PFSK-1 (cell line): Measurements from ENCODE around the gene FXYD1.

Source experiments
- FOXP2 ChIP-seq: optimal IDR thresholded peaks from 2 replicates; pipeline ENCODE3; 2011; ENCODE audit warnings: borderline replicate concordance, control low read depth, inconsistent platforms; ENCODE audit not compliant: insufficient read depth; ENCODE audit errors: extremely low read length, extremely low read depth
- POLR2AphosphoS5 ChIP-seq: IDR thresholded peaks from 2 replicates; pipeline ENCODE4 v1.6.1; 2012; ENCODE audit warnings: low read depth, mild to moderate bottlenecking, control low read depth, low read length, moderate library complexity
- SIN3A ChIP-seq: IDR thresholded peaks from 2 replicates; pipeline ENCODE4 v1.6.1; 2012; ENCODE audit warnings: mild to moderate bottlenecking, low read length, moderate library complexity, borderline replicate concordance; ENCODE audit not compliant: insufficient read depth
- TAF1 ChIP-seq: IDR thresholded peaks from 2 replicates; pipeline ENCODE4 v1.6.1; 2012; ENCODE audit warnings: low read length, control low read depth, borderline replicate concordance; ENCODE audit not compliant: insufficient read depth
- TF ChIP-seq, protein P1 (sequence below), 2 experiments: IDR thresholded peaks; 2 replicates each; pipeline versions ENCODE4 v1.6.1 to v1.8.0; 2011 to 2012; ENCODE audit warnings: low read depth in 2 of 2, low read length in 2 of 2, control low read depth in 1 of 2, inconsistent platforms in 1 of 2, mild to moderate bottlenecking in 1 of 2, moderate library complexity in 1 of 2; ENCODE audit not compliant: insufficient read depth in 1 of 2

The FXYD1 gene

DNA sequence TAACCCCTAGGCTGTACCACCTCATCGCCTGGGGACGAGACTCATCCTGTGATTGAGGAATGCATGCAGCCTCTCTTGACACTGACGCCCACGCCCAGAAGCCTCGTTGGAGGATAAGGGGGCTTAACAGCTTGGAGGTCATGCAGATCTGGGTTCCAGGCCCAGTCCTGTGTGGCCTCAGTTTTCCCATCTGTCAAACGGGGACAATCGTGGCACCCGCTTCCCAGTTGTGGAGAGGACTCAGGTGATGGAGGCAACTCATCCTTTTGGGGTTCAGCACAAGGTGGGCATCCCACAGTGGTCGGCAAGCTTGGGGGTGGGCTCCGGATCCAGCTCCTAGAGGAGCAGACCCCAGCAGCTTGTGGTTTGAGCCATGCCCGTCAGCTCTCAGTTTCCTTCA lies 2.4 kb upstream of the FXYD1 start:
- TF ChIP-seq SIN3A (no peak), TAF1 (no peak), POLR2AphosphoS5 (no peak), FOXP2 (no peak)
- TF ChIP-seq, protein P1, sequence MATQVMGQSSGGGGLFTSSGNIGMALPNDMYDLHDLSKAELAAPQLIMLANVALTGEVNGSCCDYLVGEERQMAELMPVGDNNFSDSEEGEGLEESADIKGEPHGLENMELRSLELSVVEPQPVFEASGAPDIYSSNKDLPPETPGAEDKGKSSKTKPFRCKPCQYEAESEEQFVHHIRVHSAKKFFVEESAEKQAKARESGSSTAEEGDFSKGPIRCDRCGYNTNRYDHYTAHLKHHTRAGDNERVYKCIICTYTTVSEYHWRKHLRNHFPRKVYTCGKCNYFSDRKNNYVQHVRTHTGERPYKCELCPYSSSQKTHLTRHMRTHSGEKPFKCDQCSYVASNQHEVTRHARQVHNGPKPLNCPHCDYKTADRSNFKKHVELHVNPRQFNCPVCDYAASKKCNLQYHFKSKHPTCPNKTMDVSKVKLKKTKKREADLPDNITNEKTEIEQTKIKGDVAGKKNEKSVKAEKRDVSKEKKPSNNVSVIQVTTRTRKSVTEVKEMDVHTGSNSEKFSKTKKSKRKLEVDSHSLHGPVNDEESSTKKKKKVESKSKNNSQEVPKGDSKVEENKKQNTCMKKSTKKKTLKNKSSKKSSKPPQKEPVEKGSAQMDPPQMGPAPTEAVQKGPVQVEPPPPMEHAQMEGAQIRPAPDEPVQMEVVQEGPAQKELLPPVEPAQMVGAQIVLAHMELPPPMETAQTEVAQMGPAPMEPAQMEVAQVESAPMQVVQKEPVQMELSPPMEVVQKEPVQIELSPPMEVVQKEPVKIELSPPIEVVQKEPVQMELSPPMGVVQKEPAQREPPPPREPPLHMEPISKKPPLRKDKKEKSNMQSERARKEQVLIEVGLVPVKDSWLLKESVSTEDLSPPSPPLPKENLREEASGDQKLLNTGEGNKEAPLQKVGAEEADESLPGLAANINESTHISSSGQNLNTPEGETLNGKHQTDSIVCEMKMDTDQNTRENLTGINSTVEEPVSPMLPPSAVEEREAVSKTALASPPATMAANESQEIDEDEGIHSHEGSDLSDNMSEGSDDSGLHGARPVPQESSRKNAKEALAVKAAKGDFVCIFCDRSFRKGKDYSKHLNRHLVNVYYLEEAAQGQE (IDR thresholded peaks at IDR 0.05; ENCODE audit: insufficient read depth in 1 of 2, low read depth in 2 of 2, low read length in 2 of 2): no peak

DNA sequence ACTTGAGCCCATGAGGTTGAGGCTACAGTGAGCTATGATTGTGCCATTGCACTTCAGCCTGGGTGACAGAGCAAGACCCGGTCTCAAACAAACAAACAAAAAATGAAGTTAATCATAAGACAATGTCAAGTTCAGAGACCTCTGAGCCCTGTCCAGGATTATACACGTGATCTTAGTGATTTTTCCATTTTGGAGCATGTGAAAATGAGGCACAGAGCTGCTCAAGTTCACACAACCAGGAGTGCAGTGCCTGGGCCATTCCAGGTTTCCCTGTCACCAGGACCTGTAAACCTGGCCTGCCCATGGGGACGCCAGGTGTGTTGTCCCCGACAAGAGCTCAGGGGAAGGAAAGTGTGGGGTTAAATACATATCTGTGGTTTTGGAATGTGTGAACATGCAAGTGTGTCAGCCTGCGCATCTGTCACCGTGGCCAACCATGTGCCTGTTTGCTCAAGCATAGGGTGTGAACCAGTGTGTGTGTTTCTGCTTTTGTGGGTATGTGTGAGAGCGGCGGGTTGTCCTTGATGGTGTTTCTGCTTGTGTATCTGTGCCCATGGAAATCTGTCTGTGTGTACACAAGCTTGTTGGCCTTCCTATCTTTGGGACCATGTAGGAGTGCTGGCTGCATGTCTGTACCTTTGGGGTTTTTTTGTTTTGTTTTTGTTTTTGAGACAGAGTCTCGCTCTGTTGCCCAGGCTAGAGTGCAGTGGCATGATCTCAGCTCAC lies 1.5 kb upstream of the FXYD1 start:
- TF ChIP-seq SIN3A: no peak

DNA sequence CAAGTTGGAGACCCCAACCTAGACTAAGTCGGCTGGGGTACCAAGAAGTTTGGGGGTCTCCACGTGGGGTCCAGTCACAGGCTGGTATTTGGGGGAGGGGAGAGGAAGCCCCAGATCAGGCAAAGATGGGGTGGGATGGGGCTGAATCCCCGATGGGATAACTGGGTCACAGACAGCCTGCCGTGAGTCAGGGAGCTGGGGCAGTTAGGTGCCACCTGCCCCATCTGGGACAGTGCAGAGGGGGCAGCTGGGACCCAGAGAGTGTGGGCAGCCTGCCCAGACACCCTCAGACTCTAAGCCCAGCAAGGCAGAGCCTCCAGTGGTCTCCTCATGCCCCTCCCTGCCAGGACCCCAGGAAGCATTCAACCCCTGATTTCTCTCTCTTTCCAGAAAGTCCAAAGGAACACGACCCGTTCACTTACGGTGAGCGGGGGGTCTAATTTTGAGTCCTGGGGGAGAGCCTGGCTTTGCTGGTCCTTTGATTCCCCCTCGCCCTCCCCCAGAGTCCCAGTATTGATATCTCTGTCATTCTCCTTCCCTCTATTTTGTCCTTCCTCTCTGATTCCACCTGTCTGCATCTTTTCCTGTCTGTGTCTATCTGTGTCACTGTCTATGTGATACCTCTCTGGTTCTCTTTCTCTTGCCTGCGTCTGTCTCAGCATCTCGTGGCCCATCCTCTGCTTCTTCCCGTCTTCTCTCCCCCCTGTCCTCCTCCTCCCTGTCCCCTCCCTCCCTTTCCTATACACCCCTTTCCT lies 1.8 kb downstream of the FXYD1 start:
- no peak for TF ChIP-seq TAF1
- TF ChIP-seq, protein P1 (IDR thresholded peaks at IDR 0.05; ENCODE audit: insufficient read depth in 1 of 2, low read depth in 2 of 2, low read length in 2 of 2): no peak
- no peak for TF ChIP-seq POLR2AphosphoS5
- no peak for TF ChIP-seq FOXP2
- no peak for TF ChIP-seq SIN3A

DNA sequence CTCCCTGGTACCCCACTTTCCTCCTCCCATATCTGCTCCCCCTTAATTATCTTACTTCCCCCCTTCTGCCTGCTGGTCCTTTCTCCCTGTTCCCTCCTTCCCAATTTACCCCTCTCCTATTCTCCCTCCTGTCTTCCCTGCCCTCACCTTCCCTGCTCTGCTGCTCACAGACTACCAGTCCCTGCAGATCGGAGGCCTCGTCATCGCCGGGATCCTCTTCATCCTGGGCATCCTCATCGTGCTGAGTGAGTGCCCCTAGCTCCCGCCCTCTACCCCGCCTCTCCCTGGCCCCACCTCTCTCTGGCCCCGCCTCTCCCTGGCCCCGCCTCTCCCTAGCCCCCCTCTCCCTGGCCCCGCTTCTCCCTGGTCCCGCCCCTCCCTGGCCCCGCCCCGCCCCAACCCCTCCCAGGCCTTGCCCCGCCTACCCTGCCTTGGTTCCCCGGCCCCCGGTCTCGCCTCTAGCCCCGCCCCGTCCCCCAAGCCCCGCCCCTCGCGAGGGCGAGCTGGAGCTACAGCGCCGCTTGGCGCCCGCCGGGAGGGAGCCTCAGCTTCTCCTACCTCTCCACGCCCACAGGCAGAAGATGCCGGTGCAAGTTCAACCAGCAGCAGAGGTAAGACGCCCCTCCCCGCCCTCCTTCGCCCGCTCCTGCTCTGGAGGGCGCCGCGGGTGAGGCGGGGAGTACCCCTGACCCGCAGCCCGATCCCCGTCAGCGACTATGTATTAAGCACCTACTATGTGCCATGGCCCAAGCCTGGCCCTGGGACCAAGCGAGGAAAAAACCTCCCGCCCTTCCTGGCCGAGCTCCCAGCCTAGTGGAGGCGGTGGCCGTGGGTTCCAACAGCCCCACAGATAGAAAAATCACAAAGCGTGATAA lies 2.6 kb downstream of the FXYD1 start:
- TF ChIP-seq, protein P1 (IDR thresholded peaks at IDR 0.05; ENCODE audit: insufficient read depth in 1 of 2, low read depth in 2 of 2, low read length in 2 of 2): no peak
- TF ChIP-seq SIN3A (no peak), TAF1 (no peak), POLR2AphosphoS5 (no peak), FOXP2 (no peak)

DNA sequence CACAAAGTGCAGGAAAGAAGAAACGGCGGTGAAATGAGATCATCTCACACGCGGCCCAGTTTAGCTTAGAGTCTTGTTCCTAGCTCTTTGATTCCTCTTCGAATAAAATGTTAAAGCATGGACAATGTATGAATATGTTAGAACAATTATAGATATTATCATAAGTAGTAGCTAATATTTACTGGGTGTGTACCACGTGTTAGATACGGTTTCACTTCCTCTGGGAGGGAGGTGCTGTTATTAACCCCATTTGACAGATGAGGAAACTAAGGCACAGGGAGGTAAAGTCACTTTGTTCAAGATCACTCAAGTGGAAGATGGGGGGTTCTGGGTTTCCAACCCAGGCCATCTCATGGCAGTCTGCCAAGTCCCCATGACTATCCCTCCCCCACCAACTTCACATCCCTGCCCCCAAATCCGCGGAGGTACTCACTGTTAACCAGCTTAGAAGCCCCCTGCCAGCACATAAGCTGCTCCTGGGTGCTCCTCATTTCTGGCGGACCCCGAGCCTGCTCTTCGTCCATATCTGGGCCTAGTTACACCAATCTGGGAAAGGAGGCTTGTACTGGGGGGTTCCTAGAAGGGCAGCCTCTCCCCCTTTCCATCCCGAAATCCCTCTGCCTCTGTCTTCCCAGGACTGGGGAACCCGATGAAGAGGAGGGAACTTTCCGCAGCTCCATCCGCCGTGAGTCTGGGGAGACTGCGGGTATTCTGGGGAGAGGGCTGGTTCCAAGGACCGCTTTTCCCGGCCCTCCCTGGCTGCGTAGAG lies 3.4 kb downstream of the FXYD1 start:
- no peak for TF ChIP-seq SIN3A
- TF ChIP-seq, protein P1 (IDR thresholded peaks at IDR 0.05; ENCODE audit: insufficient read depth in 1 of 2, low read depth in 2 of 2, low read length in 2 of 2): no peak
- TF ChIP-seq FOXP2: no peak
- no peak for TF ChIP-seq TAF1
- no peak for TF ChIP-seq POLR2AphosphoS5
